Cardiac fibroblast (primary cell): ENCODE measurements around the gene OSBPL2.

Source experiments
- DNase-seq, 2 donors: peaks; one replicate each; pipeline versions ENCODE4 v3.0.0 to v3.0.0-alpha.2; 2010; ENCODE audit warnings: low read depth in 2 of 2
- H3K4me3 ChIP-seq, 2 donors: replicated peaks in 1 of 2; 1 replicate in 1 of 2; 2 replicates in 1 of 2; pipeline ENCODE4 v1.5.1; 2011; ENCODE audit warnings: low read depth in 2 of 2, low read length in 2 of 2, mild to moderate bottlenecking in 2 of 2, moderate library complexity in 1 of 2
- TF ChIP-seq, protein P1 (sequence below): IDR thresholded peaks from one replicate; pipeline ENCODE4 v1.5.1; 2011; ENCODE audit warnings: low read depth, mild to moderate bottlenecking, low read length, inconsistent platforms

The OSBPL2 gene

GRCh38 chr20:62265365-62265764 is 27.0 kb downstream of the OSBPL2 start:
- no peak for DNase-seq
- no peak overlapping the region for H3K4me3 ChIP-seq
- TF ChIP-seq, protein P1, sequence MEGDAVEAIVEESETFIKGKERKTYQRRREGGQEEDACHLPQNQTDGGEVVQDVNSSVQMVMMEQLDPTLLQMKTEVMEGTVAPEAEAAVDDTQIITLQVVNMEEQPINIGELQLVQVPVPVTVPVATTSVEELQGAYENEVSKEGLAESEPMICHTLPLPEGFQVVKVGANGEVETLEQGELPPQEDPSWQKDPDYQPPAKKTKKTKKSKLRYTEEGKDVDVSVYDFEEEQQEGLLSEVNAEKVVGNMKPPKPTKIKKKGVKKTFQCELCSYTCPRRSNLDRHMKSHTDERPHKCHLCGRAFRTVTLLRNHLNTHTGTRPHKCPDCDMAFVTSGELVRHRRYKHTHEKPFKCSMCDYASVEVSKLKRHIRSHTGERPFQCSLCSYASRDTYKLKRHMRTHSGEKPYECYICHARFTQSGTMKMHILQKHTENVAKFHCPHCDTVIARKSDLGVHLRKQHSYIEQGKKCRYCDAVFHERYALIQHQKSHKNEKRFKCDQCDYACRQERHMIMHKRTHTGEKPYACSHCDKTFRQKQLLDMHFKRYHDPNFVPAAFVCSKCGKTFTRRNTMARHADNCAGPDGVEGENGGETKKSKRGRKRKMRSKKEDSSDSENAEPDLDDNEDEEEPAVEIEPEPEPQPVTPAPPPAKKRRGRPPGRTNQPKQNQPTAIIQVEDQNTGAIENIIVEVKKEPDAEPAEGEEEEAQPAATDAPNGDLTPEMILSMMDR = no peak

GRCh38 chr20:62266340-62266739 is 28.0 kb downstream of the OSBPL2 start:
- peak in 1 of 2 donors; percentile 8 for DNase-seq
- TF ChIP-seq, protein P1 = no peak
- H3K4me3 ChIP-seq = no peak overlapping the region

GRCh38 chr20:62266851-62267250 is 28.5 kb downstream of the OSBPL2 start:
- TF ChIP-seq, protein P1 = no peak
- no peak for DNase-seq
- H3K4me3 ChIP-seq = no peak overlapping the region

- TF ChIP-seq, protein P1 = no peak
- H3K4me3 ChIP-seq = no peak overlapping the region
- no peak for DNase-seq
Measured at GRCh38 chr20:62267543-62267942, 29.2 kb downstream of the OSBPL2 start.

GRCh38 chr20:62268228-62268900 is 30.0 kb downstream of the OSBPL2 start:
- DNase-seq = no peak
- H3K4me3 ChIP-seq = no peak overlapping the region
- TF ChIP-seq, protein P1 = no peak

GRCh38 chr20:62269378-62269777 is 31.1 kb downstream of the OSBPL2 start:
- DNase-seq = no peak
- no peak overlapping the region for H3K4me3 ChIP-seq
- TF ChIP-seq, protein P1 = no peak

- no peak for DNase-seq
- H3K4me3 ChIP-seq = no peak overlapping the region
- TF ChIP-seq, protein P1 = no peak
Measured at GRCh38 chr20:62269871-62270270, 31.6 kb downstream of the OSBPL2 start.
